ENCODE results near the gene CYRIA. TPM values are rescaled to one million over a fixed set of nuclear protein-coding genes. Genes with fewer than 3 reads are reported as not detected.

Gene CYRIA
- total and polyA plus RNA-seq, 9 donors: 4.0 to 21.3 (median 13.2) TPM

- Histone ChIP-seq H3K27ac (no peak overlapping the region), H3K4me1 (ENCODE audit: insufficient read depth) (peaks cover 28% of the 10 kb centered on the region), H3K27me3 (no peaks in the 10 kb centered on the region), H3K36me3 (no peaks in the 10 kb centered on the region), H3K9me3 (no peaks in the 10 kb centered on the region), H3K4me3 (no peak overlapping the region)
- WGBS, 3 donors: 88 to 94% (median 90%) methylated on average over 3 of the region's 3 CpGs
- DNase-seq: no peak
- TF ChIP-seq EP300 (IDR thresholded peaks at IDR 0.05) (no peak), POLR2A (IDR thresholded peaks at IDR 0.05) (no peak), CTCF (IDR thresholded peaks at IDR 0.05) (no peak)
- intact Hi-C loops (cut with DNase I): no loop called here
Observed at GRCh38 chr2:16630463-16630862, 35.2 kb downstream of the CYRIA start.

GRCh38 chr2:16629770-16630169 lies 35.9 kb downstream of the CYRIA start:
- no peaks in the 10 kb centered on the region for H3K27me3 ChIP-seq
- H3K9me3 ChIP-seq: no peaks in the 10 kb centered on the region
- H3K27ac ChIP-seq: no peak overlapping the region
- H3K4me3 ChIP-seq: no peak overlapping the region
- no peak for TF ChIP-seq CTCF (IDR thresholded peaks at IDR 0.05)
- TF ChIP-seq POLR2A (IDR thresholded peaks at IDR 0.05): no peak
- no peak for TF ChIP-seq EP300 (IDR thresholded peaks at IDR 0.05)
- H3K36me3 ChIP-seq: no peaks in the 10 kb centered on the region
- WGBS, 3 donors: 88 to 96% (median 91%) methylated on average over 6 of the region's 6 CpGs
- DNase-seq: no peak
- H3K4me1 ChIP-seq (ENCODE audit: insufficient read depth): peaks cover 32% of the 10 kb centered on the region
- intact Hi-C loops (cut with DNase I): no loop called here

DNA sequence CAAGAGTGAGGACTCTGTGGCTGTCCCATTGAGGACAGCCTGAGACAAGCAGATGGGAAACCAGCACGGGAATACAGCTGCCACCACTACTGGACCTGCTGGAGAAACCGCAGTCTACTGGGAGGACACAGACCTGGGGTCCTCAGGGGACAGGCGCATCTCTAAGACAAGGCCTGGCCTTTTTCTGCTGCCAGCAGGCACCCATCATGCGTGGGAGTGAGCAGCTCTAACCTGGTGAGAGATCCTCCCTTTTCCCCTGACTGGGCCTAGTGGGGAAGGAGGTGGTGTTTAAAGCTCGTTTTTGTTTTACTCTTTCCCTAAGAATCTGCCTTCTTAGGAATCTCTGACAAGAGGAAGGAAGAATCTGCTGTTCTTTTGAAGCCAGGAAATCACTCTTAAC lies 36.6 kb downstream of the CYRIA start:
- Histone ChIP-seq H3K36me3 (no peaks in the 10 kb centered on the region), H3K27me3 (no peaks in the 10 kb centered on the region), H3K4me1 (ENCODE audit: insufficient read depth) (peaks cover 30% of the 10 kb centered on the region), H3K9me3 (no peaks in the 10 kb centered on the region), H3K4me3 (no peak overlapping the region), H3K27ac (no peak overlapping the region)
- TF ChIP-seq CTCF (IDR thresholded peaks at IDR 0.05): no peak
- no peak for TF ChIP-seq EP300 (IDR thresholded peaks at IDR 0.05)
- intact Hi-C loops (cut with DNase I): no loop called here
- DNase-seq: no peak
- WGBS, 3 donors: 63 to 72% (median 72%) methylated on average over 4 to 5 of the region's 5 CpGs

- intact Hi-C loops (cut with DNase I): no loop called here
- no peak overlapping the region for H3K27ac ChIP-seq
- peaks cover 28% of the 10 kb centered on the region for H3K4me1 ChIP-seq (ENCODE audit: insufficient read depth)
- 87 to 91% (median 90%) methylated on average over 6 of the region's 6 CpGs for WGBS, 3 donors
- no peak for DNase-seq
- TF ChIP-seq POLR2A (IDR thresholded peaks at IDR 0.05) (no peak), EP300 (IDR thresholded peaks at IDR 0.05) (no peak), CTCF (IDR thresholded peaks at IDR 0.05) (no peak)
- no peaks in the 10 kb centered on the region for H3K36me3 ChIP-seq
- H3K9me3 ChIP-seq: no peaks in the 10 kb centered on the region
- H3K27me3 ChIP-seq: no peaks in the 10 kb centered on the region
- H3K4me3 ChIP-seq: no peak overlapping the region
Observed at GRCh38 chr2:16628314-16628713, 37.3 kb downstream of the CYRIA start.

All from ovary (tissue), 9 donors.